Upper lobe of right lung (tissue), 1 donor: ENCODE results near the gene LRRC71. TPM values are rescaled to one million over a fixed set of nuclear protein-coding genes. Genes with fewer than 3 reads are reported as not detected.
"Not testable (repeated sequence)": the region's sequence is repeated elsewhere in the genome, so short reads cannot be mapped to it uniquely, and the experiment has no call there.

Experiments used
- ATAC-seq: fragments of 200-7000 bp; cut with Tn5 transposase; one replicate; pipeline ENCODE4 v1.9.1; 2020; ENCODE audit warnings: mild to moderate bottlenecking, moderate library complexity
- DNase-seq: peaks from one replicate; pipeline ENCODE4 v3.0.0-alpha.2; 2020
- H3K27ac ChIP-seq: fragments of 200-600 bp; one replicate; pipeline ENCODE4 v1.8.0; 2022
- H3K27me3 ChIP-seq: fragments of 200-600 bp; one replicate; pipeline ENCODE4 v1.8.0; 2022; ENCODE audit warnings: mild to moderate bottlenecking
- H3K36me3 ChIP-seq: fragments of 200-600 bp; one replicate; pipeline ENCODE4 v1.8.0; 2022
- H3K4me1 ChIP-seq: fragments of 200-600 bp; one replicate; pipeline ENCODE4 v1.8.0; 2022
- H3K4me3 ChIP-seq: fragments of 200-600 bp; one replicate; pipeline ENCODE4 v1.8.0; 2022; ENCODE audit warnings: mild to moderate bottlenecking
- H3K9me3 ChIP-seq: fragments of 200-600 bp; one replicate; pipeline ENCODE4 v1.8.0; 2022
- intact Hi-C: fragments of 100-400 bp; cut with DNase I; formaldehyde crosslinking; loops from one replicate; pipeline ENCODE4 v1.11.0; 2022
- total RNA-seq: library from RNA; stranded (reverse); fragmentation: NEBNext Ultra II Directional; extraction: Animal tissue kit (Norgen Biotek cat#: 25700); gene quantifications from one replicate; pipeline ENCODE4 v1.2.1, GENCODE V29; 2021
- TF ChIP-seq, protein P1 (sequence below): fragments of 200-600 bp; IDR thresholded peaks from one replicate; pipeline ENCODE4 v1.8.0; 2022; ENCODE audit warnings: antibody characterized with exemption
- donor health status: DM: no; HTN: yes; CAD: no; lungs with severe emphysema.

Gene LRRC71
- total RNA-seq, 1 donor from 2014 or later: 0.26 TPM

DNA sequence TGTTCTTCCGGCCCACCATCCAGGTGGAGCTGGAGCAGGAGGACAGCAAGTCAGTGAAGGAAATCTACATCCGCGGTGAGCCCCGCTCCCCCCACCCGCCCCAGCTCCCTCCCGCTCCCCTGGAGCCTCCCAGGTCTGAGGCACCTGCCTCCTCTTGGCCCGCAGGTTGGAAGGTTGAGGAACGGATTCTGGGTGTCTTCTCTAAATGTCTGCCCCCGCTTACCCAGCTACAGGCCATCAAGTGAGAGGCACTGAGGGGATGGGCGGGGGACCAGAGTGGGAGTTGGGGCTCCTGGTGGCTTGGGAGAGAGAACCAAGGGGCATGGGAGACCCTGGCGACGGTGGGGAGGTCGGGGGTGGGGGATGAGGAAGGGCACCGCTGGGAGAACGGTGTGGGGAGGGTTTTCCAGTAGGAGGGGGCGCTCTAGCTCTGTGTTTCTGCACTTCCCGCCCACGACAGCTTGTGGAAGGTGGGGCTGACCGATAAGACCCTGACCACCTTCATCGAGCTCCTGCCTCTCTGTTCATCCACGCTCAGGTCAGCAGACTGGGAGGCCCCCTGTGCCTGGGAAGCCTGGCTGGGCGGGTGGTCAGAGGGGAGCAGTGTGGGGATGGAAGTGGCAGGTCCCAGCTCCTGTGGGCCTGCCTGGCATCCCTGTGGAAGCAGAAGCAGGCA lies 4.2 kb downstream of the LRRC71 start:
- intact Hi-C loops: no loop called here
- H3K4me3 ChIP-seq: no peak overlapping the region
- H3K9me3 ChIP-seq: no peaks in the 10 kb centered on the region
- H3K36me3 ChIP-seq: no peaks in the 10 kb centered on the region
- no peak for DNase-seq
- peaks cover 79% of the 10 kb centered on the region for H3K27me3 ChIP-seq
- ATAC-seq: no peak
- TF ChIP-seq, protein P1, sequence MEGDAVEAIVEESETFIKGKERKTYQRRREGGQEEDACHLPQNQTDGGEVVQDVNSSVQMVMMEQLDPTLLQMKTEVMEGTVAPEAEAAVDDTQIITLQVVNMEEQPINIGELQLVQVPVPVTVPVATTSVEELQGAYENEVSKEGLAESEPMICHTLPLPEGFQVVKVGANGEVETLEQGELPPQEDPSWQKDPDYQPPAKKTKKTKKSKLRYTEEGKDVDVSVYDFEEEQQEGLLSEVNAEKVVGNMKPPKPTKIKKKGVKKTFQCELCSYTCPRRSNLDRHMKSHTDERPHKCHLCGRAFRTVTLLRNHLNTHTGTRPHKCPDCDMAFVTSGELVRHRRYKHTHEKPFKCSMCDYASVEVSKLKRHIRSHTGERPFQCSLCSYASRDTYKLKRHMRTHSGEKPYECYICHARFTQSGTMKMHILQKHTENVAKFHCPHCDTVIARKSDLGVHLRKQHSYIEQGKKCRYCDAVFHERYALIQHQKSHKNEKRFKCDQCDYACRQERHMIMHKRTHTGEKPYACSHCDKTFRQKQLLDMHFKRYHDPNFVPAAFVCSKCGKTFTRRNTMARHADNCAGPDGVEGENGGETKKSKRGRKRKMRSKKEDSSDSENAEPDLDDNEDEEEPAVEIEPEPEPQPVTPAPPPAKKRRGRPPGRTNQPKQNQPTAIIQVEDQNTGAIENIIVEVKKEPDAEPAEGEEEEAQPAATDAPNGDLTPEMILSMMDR: no peak
- H3K4me1 ChIP-seq: peaks cover 32% of the 10 kb centered on the region
- no peak overlapping the region for H3K27ac ChIP-seq

DNA sequence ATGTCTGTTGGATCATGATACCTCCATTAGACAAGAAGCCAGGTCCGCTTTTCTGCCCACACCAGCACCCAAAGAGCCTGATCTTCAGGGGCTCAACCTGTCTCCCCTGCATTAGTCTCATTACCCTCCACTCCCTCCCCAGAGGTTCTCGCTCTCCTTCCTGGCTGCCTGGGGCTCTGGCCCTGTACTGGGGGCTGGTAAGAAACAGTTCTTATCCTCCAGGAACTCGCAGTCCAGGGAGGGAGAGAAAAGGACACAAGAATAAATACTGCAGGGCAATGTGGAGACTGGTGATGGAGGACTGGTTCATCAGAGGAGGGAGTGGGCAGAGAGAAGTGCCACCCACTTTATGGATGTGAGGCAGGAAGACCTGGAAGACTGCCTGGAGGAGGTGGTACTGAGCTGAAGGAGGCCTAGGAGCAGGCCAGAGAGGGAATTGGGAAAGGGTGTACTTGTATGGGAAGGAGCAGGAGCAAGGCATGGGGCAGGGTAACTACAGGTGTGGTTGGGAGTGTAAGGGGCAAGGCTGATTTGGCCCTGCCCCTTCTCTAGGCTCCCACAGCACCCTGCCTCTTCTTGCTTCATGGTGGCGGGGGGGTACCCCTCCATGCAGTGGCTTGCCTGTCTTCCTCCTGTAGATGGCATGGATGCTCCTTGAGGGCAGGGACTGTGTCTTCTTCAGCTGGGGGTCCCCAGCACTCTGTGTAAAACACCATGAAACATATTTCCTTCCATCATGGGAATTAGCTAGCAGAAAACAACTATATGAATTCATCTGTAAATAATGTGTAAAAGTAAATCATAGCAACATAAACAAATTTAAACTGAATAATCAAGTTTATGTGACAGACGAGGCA lies 5.0 kb downstream of the LRRC71 start:
- Histone ChIP-seq H3K27me3 (peaks cover 73% of the 10 kb centered on the region), H3K4me1 (peaks cover 26% of the 10 kb centered on the region), H3K9me3 (no peaks in the 10 kb centered on the region), H3K4me3 (no peak overlapping the region), H3K27ac (no peak overlapping the region), H3K36me3 (no peaks in the 10 kb centered on the region)
- DNase-seq (no peak), ATAC-seq (no peak)
- TF ChIP-seq, protein P1: no peak
- intact Hi-C loops: no loop called here

DNA sequence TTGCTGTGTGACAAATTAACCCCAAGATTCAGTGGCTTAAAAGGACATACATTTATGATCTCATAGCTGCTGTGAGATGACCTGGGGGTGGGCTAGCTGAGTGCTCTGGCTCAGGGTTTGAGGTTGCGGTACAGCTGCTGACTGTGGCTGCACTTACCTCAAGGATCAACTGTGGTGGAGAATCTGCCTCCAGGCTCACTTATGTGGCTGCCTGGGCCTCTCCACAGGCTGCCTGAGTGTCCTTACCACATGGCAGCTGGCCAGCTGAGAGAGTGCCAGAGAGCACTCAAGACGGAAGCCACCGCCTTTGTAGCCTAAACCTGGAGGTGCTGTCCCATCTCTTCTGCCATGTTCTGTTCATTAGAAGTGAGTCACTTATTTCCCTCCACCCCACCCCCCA lies 5.7 kb downstream of the LRRC71 start:
- Histone ChIP-seq H3K4me1 (peaks cover 23% of the 10 kb centered on the region), H3K4me3 (no peak overlapping the region), H3K27me3 (peaks cover 65% of the 10 kb centered on the region), H3K36me3 (no peaks in the 10 kb centered on the region), H3K9me3 (no peaks in the 10 kb centered on the region), H3K27ac (no peak overlapping the region)
- TF ChIP-seq, protein P1: no peak
- ATAC-seq: peak; percentile 61
- peak; percentile 89 for DNase-seq
- intact Hi-C loops: no loop called here

DNA sequence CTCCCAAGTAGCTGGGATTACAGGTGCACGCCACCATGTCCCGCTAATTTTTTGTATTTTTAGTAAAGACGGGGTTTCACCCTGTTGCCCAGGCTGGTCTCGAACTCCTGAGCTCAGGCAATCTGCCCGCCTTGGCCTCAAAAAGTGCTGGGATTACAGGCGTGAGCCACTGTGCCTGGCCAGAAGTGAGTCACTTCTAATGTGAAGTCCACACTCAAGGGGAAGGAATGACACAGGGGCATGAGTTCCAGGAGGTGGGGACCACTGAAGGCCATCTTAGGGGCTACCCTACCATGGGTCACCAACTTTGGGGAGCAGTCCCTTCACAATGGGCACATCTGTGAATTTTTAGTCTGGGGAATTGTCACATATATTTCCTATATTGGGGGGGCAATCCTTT lies 6.3 kb downstream of the LRRC71 start:
- peaks cover 64% of the 10 kb centered on the region for H3K27me3 ChIP-seq
- H3K27ac ChIP-seq, H3K9me3 ChIP-seq, intact Hi-C loops, H3K4me3 ChIP-seq, DNase-seq, H3K36me3 ChIP-seq, ATAC-seq: not testable (repeated sequence)
- H3K4me1 ChIP-seq: peaks cover 24% of the 10 kb centered on the region

DNA sequence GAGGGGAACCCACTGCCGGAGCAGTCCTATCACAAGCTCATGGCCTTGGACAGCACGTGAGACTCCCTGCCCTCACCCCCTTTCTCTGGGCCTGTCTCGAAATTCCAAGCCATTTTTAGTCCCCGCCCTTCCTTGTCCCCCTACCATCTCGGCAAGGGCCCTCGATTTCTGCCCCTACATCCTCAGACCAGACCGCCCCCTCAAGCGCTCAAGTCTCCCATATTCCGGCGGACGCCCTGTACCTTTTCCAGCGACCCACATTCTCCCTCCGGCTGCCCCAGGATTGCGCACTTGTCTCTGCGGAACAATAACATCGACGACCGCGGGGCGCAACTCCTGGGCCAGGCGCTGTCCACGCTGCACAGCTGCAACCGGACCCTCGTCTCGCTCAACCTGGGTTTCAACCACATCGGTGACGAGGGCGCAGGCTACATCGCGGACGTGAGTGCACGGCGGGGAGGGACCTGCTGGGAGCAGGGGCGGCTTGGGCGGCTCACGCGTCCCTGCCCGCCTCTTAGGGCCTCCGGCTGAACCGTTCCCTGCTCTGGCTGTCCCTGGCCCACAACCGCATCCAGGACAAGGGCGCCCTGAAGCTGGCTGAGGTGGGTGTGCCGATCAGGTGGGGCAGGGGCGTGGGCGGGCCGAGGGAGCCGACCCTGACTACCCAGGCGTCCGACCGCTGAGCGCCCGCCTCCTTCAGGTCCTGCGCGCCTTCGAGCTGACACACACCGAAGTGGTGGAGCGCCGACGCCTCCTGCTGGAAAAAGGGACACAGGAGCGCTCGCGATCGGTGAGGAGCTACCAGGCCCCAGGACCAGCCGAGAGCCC lies 7.0 kb downstream of the LRRC71 start:
- Histone ChIP-seq H3K4me3 (peak overlapping the region; percentile 8), H3K27me3 (peaks cover 57% of the 10 kb centered on the region), H3K36me3 (no peaks in the 10 kb centered on the region), H3K4me1 (peaks cover 25% of the 10 kb centered on the region), H3K9me3 (no peaks in the 10 kb centered on the region), H3K27ac (no peak overlapping the region)
- TF ChIP-seq, protein P1: peak; percentile 64
- peak; percentile 88 for DNase-seq
- peak; percentile 79 for ATAC-seq
- intact Hi-C loops: no loop called here
